Measurements from ENCODE around the gene ZNF10. TPM values are rescaled to one million over a fixed set of nuclear protein-coding genes. Genes with fewer than 3 reads are reported as not detected.

Gene ZNF10
- total RNA-seq, 1 donor: 5.2 TPM

- H3K4me3 ChIP-seq (ENCODE audit: low read depth, low read length): no peak overlapping the region
- DNase-seq (ENCODE audit: low read depth): no peak
- TF ChIP-seq CTCF (IDR thresholded peaks at IDR 0.05; ENCODE audit: insufficient read depth, low read depth, low read length): no peak
These were observed 73.8 kb downstream of the ZNF10 start for GRCh38 chr12:133204264-133204603.

GRCh38 chr12:133206390-133206789 lies 76.0 kb downstream of the ZNF10 start:
- H3K4me3 ChIP-seq (ENCODE audit: low read depth, low read length): no peak overlapping the region
- no peak for TF ChIP-seq CTCF (IDR thresholded peaks at IDR 0.05; ENCODE audit: insufficient read depth, low read depth, low read length)
- DNase-seq (ENCODE audit: low read depth): no peak

Other genes with a start within 250 kb of the ZNF10 start
- 48.8 and 51.9 TPM in 2 replicates for gene CHFR, start 243.0 kb upstream of the ZNF10 start, total RNA-seq
- 7.7 and 14.2 TPM in 2 replicates for gene ZNF605, start 174.3 kb upstream of the ZNF10 start, total RNA-seq
- gene ZNF26, start 144.3 kb upstream of the ZNF10 start, total RNA-seq: 10.4 and 23.2 TPM in 2 replicates
- 23.2 and 25.0 TPM in 2 replicates for gene ZNF84, start 93.1 kb upstream of the ZNF10 start, total RNA-seq
- 19.3 and 25.0 TPM in 2 replicates for gene ZNF140, start 49.7 kb upstream of the ZNF10 start, total RNA-seq
- 0.86 and 0.97 TPM in 2 replicates for gene ZNF891, start 353 bp upstream of the ZNF10 start, total RNA-seq
- gene ZNF268, start 50.9 kb downstream of the ZNF10 start, total RNA-seq: 19.6 and 23.3 TPM in 2 replicates
- not detected in 2 replicates for gene ANHX, start 105.2 kb downstream of the ZNF10 start, total RNA-seq